Measurements from ENCODE around the gene IL3.

GRCh38 chr5:132099076-132099748, 38.8 kb downstream of the IL3 start:
- TF ChIP-seq POLR2AphosphoS5 (IDR thresholded peaks at IDR 0.05; ENCODE audit: insufficient read depth in 1 of 2, low read depth in 1 of 2) = no peak
- no peak for TF ChIP-seq CTCF (IDR thresholded peaks at IDR 0.05)

Data from vagina (tissue), 2 donors.